ENCODE measurements around the gene ALKBH5.

The ALKBH5 gene

DNA sequence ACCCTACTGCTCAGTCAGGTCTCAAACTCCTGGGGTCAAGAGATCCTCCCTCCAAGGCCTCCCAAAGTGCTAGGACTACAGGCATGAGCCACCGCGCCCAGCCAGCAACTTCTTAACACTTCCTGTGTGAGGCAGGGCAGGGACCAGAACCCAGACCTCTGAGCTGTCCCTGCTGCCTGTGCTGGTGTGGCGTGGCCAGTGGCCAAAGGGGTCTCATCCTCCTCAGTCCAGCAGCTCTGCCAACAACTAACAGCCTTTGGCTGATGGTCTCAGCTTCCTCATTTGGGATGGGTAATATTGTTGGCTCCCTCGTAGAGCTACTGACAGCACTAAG, 40.4 kb downstream of the ALKBH5 start:
- no peak for DNase-seq (ENCODE audit: low read depth)

GRCh38 chr17:18224387-18225120, 40.9 kb downstream of the ALKBH5 start:
- DNase-seq (ENCODE audit: low read depth) = no peak

DNA sequence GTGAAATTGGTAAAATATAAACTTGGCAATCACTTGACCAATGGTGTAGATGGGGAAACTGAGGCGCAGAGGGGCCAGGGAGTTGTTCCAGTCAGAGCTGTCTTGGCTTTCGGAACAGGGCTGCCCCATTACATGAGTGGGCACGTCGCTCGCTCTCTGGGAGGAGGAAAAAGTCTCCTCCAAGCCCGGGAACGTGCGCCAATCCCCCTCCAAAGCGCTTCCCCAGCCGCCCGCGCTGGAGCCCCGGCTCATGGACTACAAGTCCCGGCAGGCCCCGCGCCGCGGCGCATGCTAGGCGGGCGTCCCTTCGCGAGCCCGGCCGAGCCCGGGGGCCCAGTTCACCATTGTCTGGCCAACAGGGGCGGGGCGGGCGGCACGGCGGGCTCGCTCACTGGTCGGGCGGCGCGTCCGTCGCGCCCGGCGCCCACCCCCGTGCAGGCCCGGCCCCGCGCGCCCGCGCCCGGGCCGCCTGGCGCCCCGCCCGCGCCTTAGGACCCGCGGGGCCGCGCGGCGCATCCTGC, 41.6 kb downstream of the ALKBH5 start, which contains the start of gene LLGL1:
Gene LLGL1 (plus strand): TSS at position 515 of the 521 bp plus-strand sequence. CDS start 48 bp downstream, outside the sequence.
- peak; percentile 87 for DNase-seq (ENCODE audit: low read depth)

DNA sequence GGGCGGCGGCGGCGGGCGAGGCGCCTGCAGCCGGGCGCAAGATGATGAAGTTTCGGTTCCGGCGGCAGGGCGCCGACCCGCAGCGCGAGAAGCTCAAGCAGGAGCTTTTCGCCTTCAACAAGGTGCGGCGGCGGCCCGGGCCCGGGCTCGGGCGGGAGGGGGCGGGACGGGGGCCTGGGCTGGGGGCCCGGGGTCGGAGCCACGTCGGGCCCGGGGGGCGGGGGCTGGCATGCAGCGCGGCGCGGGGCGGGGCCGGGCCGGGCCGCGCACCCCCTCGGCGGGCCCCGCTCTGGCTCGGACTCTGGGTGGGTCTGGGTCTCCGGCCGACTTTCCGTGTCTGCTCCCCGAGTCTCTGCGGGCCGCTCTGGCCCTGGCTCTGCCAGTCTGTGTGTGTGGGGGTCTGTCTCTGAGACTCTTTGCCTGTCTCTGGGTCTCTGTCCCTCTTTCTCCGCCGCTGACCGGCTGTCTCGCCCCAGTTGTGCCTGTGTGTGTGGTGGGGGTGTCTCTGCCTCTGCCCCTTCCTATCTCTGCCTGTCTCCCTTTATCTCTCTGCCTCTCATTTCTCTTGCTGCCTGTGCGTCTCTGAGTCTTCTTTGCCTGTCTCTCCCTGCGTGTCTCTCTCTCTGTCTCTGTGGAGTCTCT, 42.1 kb downstream of the ALKBH5 start:
- DNase-seq (ENCODE audit: low read depth) = no peak

DNA sequence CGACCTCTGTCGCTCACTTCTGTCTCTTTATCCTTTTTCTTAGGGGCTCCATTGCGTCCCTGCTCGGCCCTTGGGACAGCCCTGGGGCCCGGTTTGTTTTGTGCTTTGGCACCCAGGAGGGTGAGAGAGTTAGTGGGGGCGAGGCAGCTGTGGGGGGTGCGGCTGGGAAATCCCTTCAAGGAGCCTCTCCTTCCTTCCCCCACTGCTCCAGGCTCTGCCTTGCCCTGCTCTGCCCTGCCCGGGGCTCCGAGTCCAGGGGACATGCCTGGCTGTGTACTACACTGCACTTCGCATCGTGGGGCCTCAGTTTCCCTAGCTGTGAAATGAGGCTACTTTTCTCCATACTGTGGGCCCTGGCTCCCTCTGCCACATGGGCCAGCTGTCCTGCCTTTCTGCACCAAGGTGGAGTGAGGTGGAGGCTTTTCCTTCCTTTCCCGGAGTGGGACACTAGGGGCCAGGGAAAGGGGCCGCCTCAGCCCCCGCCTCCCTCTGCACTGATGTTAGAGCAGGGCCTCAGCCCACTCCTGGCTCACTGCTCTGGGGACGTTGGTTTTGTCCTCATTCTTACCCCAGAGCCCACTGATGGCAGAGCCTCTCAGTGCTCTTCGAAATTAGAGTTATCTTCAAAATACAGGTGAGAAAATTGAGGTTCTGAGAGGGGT, 42.8 kb downstream of the ALKBH5 start:
- DNase-seq (ENCODE audit: low read depth) = no peak

DNA sequence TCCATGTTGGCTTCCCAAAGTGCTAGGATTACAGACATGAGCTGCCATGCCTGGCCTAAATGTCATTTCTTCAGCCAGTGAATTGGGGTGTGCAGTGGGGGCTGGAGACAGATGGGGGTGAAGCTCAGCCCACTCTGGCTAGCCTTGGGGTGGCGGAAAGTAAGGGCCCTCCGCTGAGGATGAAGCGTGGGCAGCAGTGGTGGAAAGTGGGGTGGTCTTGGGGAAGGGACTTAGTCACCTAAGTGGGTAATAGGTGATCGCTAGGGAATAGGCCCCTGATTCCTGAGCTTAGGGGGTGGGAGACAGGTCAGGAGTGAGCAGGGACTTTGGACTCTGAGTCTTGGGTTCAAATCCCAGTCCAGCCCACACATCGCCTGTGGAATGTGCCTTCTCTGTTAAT, 44.0 kb downstream of the ALKBH5 start:
- DNase-seq (ENCODE audit: low read depth) = no peak

GRCh38 chr17:18228176-18228682, 44.6 kb downstream of the ALKBH5 start:
- DNase-seq (ENCODE audit: low read depth) = no peak

- no peak for DNase-seq (ENCODE audit: low read depth)
Observed at GRCh38 chr17:18229254-18229653, 45.6 kb downstream of the ALKBH5 start.

GRCh38 chr17:18229771-18230170, 46.1 kb downstream of the ALKBH5 start:
- no peak for DNase-seq (ENCODE audit: low read depth)

DNA sequence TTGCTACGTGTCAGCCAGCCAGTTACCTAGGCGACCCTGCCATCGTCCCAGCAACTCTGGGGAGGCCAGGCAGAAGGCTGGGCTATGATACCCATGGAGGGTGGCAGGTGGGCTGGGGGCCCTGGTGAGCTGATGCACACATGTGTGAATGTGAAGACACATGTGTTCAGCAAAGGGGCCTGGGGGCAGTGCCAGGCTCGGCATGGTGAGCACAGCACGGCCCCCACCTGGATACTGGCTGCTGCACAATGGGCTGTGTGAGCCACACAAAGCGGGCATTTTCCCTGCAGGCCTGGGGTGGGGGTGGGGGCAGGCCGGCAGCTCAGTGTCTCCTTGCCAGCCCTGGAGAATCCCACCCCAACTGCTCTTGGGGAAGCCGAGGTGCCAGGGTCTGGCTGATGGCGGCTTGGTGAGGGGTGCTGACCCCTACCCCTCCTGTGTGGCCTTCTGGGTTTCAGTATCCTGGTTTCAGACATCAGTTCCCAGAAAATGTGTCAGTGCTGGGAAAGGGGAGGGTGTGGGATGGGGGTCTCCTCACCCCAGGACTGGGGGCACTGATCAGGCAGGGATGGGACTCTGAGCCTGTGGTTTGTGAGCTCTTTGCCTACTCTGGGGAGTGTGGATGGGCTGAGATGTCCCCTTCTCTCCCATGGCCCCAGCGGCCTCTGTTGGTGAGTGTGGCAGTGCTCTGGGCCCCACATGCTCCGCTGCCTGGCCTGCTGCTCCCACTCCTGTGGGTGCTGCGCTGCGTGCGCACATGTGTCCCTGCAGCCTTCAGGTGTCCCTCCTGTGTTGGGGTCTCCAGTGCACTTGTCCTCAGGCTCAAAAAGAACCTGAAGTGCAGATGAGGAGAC, 46.9 kb downstream of the ALKBH5 start:
- DNase-seq (ENCODE audit: low read depth) = no peak

GRCh38 chr17:18231164-18231563, 47.5 kb downstream of the ALKBH5 start:
- no peak for DNase-seq (ENCODE audit: low read depth)

DNA sequence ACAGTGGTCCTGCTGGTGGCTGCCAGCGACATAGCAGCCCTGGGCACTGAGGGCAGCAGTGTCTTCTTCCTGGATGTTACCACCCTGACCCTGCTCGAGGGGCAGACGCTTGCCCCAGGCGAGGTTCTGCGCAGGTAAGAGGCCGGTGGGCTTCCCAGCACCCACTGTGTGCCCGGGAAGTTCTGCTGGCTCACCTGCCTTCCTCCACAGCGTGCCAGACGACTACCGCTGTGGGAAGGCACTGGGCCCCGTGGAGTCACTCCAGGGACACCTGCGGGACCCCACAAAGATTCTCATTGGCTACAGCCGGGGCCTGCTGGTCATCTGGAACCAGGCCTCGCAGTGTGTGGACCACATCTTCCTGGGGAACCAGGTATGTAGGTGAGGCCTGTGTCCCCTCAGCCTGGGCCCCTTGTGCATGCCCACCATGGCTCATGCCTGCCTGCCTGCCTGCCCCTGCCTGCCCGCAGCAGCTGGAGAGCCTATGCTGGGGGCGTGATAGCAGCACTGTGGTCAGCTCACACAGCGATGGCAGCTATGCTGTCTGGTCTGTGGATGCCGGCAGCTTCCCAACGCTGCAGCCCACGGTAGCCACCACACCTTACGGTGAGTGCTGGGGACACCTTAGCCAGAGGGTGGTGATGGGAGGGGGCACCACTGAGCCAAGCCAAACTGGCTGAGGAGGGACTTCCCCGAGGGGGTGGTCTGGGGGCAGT, 50.3 kb downstream of the ALKBH5 start:
- no peak for DNase-seq (ENCODE audit: low read depth)

GRCh38 chr17:18234853-18235380, 51.3 kb downstream of the ALKBH5 start:
- no peak for DNase-seq (ENCODE audit: low read depth)

GRCh38 chr17:18235743-18236256, 52.2 kb downstream of the ALKBH5 start:
- DNase-seq (ENCODE audit: low read depth) = no peak

- DNase-seq (ENCODE audit: low read depth) = no peak
Observed at GRCh38 chr17:18236494-18236893, 52.9 kb downstream of the ALKBH5 start.

GRCh38 chr17:18237461-18237860, 53.8 kb downstream of the ALKBH5 start:
- DNase-seq (ENCODE audit: low read depth) = no peak

DNA sequence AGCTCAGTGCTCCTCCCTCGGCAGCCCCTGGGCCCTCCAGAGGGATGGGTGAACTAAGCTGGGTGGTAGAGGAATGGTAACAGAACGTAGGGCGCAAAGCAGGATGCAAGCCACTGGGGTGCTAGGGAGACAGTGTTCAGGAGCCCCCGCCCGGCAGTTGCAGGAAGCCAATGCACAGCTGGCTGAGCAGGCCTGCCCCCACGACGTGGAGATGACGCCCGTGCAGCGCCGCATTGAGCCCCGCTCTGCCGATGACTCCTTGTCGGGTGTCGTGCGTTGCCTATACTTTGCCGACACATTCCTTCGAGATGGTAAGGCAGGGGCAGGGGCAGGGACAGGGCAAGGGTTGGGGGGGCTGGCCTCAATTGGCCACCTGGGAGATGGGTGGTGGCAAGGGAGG, 54.7 kb downstream of the ALKBH5 start:
- no peak for DNase-seq (ENCODE audit: low read depth)

- DNase-seq (ENCODE audit: low read depth) = no peak
Observed at GRCh38 chr17:18240449-18240848, 56.8 kb downstream of the ALKBH5 start.

- no peak for DNase-seq (ENCODE audit: low read depth)
Observed at GRCh38 chr17:18241229-18241871, 57.7 kb downstream of the ALKBH5 start.
